ENCODE measurements around the gene PRKCZ. TPM values are rescaled to one million over a fixed set of nuclear protein-coding genes. Genes with fewer than 3 reads are reported as not detected.

PRKCZ gene
- total RNA-seq, 4 donors from 2014 or later: 3.1 to 5.4 (median 4.7) TPM

- WGBS: 85% methylated on average over 11 of the region's 15 CpGs
- no peak overlapping the region for H3K27ac ChIP-seq (replicated peaks in 1 of 4)
- no peaks in the 10 kb centered on the region for H3K36me3 ChIP-seq
- no peaks in the 10 kb centered on the region for H3K4me1 ChIP-seq
- intact Hi-C loops (cut with DNase I): no loop called here
- H3K4me3 ChIP-seq: no peak overlapping the region
- TF ChIP-seq CTCF (IDR thresholded peaks at IDR 0.05) (no peak), POLR2AphosphoS5 (IDR thresholded peaks at IDR 0.05) (no peak), EP300 (IDR thresholded peaks at IDR 0.05) (no peak), POLR2A (IDR thresholded peaks at IDR 0.05; ENCODE audit: low read depth) (no peak)
- no peak for DNase-seq (ENCODE audit: extremely low spot score)
- H3K9me3 ChIP-seq: peaks cover 0 to 16% (median 2%) of the 10 kb centered on the region in 4 donors
- peaks cover 0 to 86% (median 0%) of the 10 kb centered on the region in 4 donors for H3K27me3 ChIP-seq
These were observed 13.9 kb upstream of the PRKCZ start for GRCh38 chr1:2036287-2036686.

DNA sequence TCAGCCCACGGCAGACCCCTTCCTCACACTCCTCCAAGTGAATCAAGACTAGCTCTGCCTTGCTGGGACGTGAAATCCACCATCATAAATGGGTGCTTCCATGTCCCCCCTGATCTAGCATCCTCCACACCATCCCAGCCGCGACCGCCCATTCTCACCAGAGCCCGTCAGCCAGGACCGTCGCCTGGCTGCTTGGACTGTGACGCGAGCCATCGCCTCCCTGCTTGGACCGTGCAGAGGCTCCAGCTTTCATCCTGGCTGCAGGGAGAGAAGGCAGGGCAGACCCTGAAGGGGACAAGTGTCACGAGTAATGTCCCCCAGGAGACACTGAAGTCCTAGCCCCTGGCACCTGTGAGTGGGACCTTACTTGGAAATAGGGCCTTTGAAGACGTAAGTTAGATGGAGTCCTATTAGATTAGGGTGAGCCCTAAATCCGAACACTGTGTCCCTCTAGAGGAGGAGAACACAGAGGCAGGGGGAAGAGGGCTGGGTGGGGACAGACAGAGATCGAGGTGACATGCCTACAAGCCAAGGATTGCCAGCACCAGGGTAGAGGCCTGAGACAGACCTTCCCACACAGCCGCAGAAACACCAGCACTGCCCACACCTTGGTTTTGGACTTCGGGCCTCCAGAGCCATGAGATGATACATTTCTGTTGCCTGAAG, 12.8 kb upstream of the PRKCZ start:
- 79% methylated on average over 17 of the region's 18 CpGs for WGBS
- Histone ChIP-seq H3K4me1 (no peaks in the 10 kb centered on the region), H3K27ac (replicated peaks in 1 of 4) (no peak overlapping the region), H3K36me3 (no peaks in the 10 kb centered on the region), H3K9me3 (peaks cover 0 to 16% (median 2%) of the 10 kb centered on the region in 4 donors), H3K4me3 (no peak overlapping the region), H3K27me3 (peaks cover 0 to 85% (median 0%) of the 10 kb centered on the region in 4 donors)
- TF ChIP-seq POLR2A (IDR thresholded peaks at IDR 0.05; ENCODE audit: low read depth) (no peak), CTCF (IDR thresholded peaks at IDR 0.05) (no peak), POLR2AphosphoS5 (IDR thresholded peaks at IDR 0.05) (no peak), EP300 (IDR thresholded peaks at IDR 0.05) (no peak)
- intact Hi-C loops (cut with DNase I): no loop called here
- no peak for DNase-seq (ENCODE audit: extremely low spot score)

- H3K27ac ChIP-seq (replicated peaks in 1 of 4): no peak overlapping the region
- 89% methylated on average over 8 of the region's 8 CpGs for WGBS
- intact Hi-C loops (cut with DNase I): no loop called here
These were observed 12.0 kb upstream of the PRKCZ start for GRCh38 chr1:2038229-2038628.

DNA sequence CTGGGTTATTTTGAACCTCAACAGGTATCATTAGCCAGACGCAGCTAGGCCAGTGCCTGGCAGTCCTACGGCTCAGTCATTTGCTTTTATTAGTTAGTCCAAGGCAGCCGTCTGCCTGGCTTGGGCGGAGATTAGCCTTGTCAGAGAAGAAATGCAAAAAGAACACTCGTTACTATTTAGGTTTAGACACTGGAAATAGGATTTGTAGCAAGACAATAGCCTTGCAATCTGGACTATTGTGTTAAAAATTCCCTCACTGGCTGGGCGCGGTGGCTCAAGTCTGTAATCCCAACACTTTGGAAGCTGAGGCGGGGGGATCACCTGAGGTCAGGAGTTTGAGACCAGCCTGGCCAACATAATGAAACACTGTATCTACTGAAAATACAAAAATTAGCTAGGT, 11.0 kb upstream of the PRKCZ start:
- TF ChIP-seq POLR2A (IDR thresholded peaks at IDR 0.05; ENCODE audit: low read depth): no peak
- no peak for TF ChIP-seq EP300 (IDR thresholded peaks at IDR 0.05)
- no peak for TF ChIP-seq POLR2AphosphoS5 (IDR thresholded peaks at IDR 0.05)
- no peak for TF ChIP-seq CTCF (IDR thresholded peaks at IDR 0.05)
- peaks cover 0 to 16% (median 2%) of the 10 kb centered on the region in 4 donors for H3K9me3 ChIP-seq
- no peak overlapping the region for H3K4me3 ChIP-seq
- peaks cover 0 to 82% (median 0%) of the 10 kb centered on the region in 4 donors for H3K27me3 ChIP-seq
- H3K27ac ChIP-seq (replicated peaks in 1 of 4): no peak overlapping the region
- no peaks in the 10 kb centered on the region for H3K36me3 ChIP-seq
- intact Hi-C loops (cut with DNase I): no loop called here
- 78% methylated on average over 8 of the region's 8 CpGs for WGBS
- H3K4me1 ChIP-seq: peaks cover 0 to under 1% (median under 1%) of the 10 kb centered on the region in 4 donors
- DNase-seq (ENCODE audit: extremely low spot score): no peak

More at GRCh38 chr1:2038229-2038628, 12.0 kb upstream of the PRKCZ start:
- Histone ChIP-seq H3K27me3 (peaks cover 0 to 83% (median 0%) of the 10 kb centered on the region in 4 donors), H3K4me1 (no peaks in the 10 kb centered on the region), H3K36me3 (no peaks in the 10 kb centered on the region), H3K9me3 (peaks cover 0 to 16% (median 2%) of the 10 kb centered on the region in 4 donors), H3K4me3 (no peak overlapping the region)
- TF ChIP-seq POLR2AphosphoS5 (IDR thresholded peaks at IDR 0.05) (no peak), POLR2A (IDR thresholded peaks at IDR 0.05; ENCODE audit: low read depth) (no peak), EP300 (IDR thresholded peaks at IDR 0.05) (no peak)
- DNase-seq (ENCODE audit: extremely low spot score): no peak

GRCh38 chr1:2041305-2041704, 8.9 kb upstream of the PRKCZ start:
- DNase-seq (ENCODE audit: extremely low spot score): no peak
- Histone ChIP-seq H3K27me3 (peaks cover 0 to 83% (median 2%) of the 10 kb centered on the region in 4 donors), H3K36me3 (no peaks in the 10 kb centered on the region), H3K4me1 (peaks cover 11 to 21% (median 19%) of the 10 kb centered on the region in 4 donors), H3K4me3 (no peak overlapping the region), H3K9me3 (peaks cover 0 to 16% (median 2%) of the 10 kb centered on the region in 4 donors), H3K27ac (replicated peaks in 1 of 4) (no peak overlapping the region)
- WGBS: 88% methylated on average over 5 of the region's 15 CpGs
- TF ChIP-seq CTCF (IDR thresholded peaks at IDR 0.05) (no peak), EP300 (IDR thresholded peaks at IDR 0.05) (no peak), POLR2A (IDR thresholded peaks at IDR 0.05; ENCODE audit: low read depth) (no peak), POLR2AphosphoS5 (IDR thresholded peaks at IDR 0.05) (no peak)
- intact Hi-C loops (cut with DNase I): no loop called here

All from esophagus muscularis mucosa (tissue), 4 donors.